HG03064 (cell line): ENCODE measurements around the gene SPEG.

ENCODE experiments used
- ATAC-seq: cut with Tn5 transposase; IDR thresholded peaks from one replicate; pipeline ENCODE4 v1.9.1; 2021; ENCODE audit warnings: low read depth; ENCODE audit not compliant: unreplicated experiment

The SPEG gene

DNA sequence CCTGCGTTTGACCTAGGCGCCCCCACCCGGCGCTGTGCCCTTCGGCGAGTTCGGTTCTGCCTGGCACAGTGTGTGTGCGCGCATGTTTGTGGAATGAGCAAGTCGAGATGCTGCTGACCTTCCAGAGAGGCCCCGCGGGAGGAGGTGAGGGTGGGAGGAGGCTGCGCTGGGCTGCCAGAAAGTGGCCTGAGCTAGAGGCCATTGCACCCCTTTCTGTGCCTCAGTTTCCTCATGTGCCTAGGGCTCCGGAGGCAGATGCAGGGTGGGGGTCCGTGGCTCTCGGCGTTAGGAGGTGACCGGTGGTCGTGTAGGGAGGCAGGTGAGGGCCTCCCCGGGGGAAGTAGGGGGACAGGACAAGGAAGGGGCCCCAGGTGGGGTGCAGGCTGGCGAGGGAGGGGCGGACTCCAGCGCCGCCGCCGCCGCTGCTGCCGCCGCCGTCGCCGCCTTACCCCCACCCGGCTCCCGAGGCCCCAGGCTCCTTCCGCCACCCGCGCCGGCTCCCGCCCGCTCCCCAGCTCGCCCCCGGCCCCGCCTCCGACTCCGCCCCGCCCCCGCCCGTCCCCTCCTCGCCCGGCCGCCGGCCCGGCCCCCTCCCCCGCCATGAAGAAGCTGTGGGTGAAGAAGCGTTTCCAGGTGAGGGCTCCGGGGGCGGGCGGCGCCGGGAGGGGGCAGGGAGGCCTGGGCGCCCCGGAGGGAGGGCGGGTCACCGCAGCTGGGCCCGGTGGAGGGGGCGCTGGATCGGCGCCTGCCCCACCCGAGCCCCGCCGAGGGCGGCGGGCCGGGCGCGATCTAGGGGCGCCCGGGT, 7.0 kb downstream of the SPEG start:
- ATAC-seq = no peak

GRCh38 chr2:219442256-219443015, 7.8 kb downstream of the SPEG start:
- ATAC-seq = no peak

- ATAC-seq = no peak
These were observed 8.5 kb downstream of the SPEG start for GRCh38 chr2:219443016-219443696.

DNA sequence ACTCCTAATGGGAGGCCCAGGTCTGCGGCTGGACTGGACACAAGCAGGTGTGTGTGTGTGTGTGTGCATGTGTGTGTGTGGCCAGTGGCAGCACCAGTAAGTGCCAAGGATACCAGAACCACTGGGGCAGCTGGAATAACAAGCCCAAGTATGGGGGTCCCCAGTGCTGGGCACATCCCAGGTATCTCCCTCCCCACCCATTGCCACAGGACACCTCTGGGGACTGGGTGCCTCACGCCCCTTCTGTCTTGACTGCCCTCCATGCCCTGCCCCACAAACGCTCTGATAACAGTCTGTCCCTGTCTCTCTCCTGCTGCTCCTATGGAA, 9.0 kb downstream of the SPEG start:
- no peak for ATAC-seq

GRCh38 chr2:219444566-219445091, 10.0 kb downstream of the SPEG start:
- ATAC-seq = no peak

DNA sequence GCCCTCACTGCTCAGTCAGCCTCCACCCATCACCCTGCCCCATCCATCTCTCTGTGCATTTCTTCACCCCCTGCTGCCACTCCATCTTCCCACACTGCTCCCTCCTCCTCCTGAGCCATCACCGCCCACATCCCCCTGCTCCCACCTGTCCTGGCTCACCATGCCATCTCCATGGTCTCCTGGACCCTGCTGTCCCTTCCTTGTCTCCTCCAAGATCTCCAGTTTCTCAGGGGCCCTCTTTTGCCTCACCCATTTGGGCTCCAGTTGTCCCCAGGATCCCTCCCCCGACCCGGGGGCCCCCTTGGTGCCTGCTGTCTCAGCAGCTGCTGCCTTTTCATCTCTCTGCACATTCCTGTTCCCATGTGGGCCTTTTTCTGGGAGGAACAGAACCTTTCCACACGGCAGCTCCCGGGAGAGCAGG, 10.6 kb downstream of the SPEG start:
- no peak for ATAC-seq

DNA sequence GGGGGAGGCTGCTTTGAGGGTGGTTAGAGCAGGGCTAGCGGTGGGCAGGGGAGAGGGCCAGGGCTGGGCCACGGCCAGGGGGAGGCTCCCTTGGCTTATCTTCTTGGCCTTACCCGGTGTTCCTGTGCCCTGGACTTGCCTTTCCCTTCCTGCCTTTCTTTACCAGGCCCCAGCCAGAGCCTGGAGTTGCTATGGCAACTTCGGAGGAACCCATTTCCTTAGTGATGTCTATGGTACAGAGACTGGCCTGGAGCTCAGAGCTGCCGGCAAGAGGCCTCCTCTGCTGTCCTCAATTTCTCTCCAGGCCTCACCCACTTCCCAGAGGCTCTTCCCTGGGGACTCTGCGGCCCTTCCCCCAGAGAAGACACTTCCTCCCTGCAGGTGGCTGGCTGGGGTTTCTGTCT, 11.5 kb downstream of the SPEG start:
- ATAC-seq = no peak

DNA sequence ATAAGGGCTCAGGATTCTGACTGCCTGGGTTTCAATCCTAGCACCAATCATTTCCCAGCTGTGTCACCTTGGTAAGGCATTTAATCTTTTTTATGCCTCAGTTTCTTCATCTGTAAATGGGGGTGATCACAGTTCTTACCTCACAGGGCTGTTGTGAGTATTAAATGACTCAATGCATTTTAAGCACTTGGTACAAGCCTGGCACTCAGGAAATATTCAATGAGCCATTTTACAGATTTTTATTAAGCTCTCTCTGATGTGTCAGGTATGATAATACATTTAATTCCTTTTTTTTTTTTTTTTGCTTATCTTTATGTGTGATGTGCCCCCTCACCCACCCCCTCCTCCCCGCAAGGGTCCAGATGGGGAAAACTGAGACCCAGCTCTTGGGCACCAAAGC, 12.0 kb downstream of the SPEG start:
- no peak for ATAC-seq

DNA sequence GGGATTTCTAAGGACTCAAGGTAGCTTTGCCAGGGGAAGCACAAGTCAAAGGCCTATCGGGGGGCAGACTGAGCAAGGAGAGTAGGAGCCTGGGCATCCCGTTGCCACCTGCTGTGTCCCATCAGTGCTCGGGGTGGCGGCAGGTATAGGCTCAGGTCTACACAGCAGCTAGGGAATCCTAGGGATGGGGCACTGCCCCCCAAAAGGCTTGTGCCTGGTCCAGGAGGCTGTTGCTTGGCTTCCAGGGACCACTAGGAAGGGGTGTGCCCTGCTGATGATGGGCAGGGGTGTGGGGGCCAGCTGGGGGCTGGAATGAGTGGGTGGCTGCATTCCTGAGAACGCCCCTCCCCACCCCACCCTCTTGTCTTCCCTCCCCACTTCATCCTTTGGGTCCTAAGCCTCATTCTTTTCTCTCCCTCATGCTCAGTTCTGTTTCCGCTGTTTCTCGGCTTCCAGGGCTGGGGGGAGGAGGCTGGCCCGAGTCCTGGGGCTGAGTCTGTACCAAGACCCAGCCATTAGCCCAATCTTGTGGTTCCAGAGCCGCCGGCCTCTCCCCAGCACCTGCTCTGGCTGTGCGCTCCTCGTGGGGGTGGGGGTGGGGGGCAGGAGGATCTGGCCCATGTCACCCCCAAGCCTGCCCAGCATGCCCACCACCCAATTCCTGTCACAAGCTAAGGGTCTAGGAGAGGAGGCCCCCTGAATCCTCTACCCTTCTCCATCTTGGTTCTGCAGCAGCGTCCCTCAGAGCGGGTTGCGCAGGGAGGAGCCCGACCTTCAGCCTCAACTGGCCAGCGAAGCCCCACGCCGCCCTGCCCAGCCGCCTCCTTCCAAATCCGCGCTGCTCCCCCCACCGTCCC, 12.8 kb downstream of the SPEG start:
- ATAC-seq = no peak

DNA sequence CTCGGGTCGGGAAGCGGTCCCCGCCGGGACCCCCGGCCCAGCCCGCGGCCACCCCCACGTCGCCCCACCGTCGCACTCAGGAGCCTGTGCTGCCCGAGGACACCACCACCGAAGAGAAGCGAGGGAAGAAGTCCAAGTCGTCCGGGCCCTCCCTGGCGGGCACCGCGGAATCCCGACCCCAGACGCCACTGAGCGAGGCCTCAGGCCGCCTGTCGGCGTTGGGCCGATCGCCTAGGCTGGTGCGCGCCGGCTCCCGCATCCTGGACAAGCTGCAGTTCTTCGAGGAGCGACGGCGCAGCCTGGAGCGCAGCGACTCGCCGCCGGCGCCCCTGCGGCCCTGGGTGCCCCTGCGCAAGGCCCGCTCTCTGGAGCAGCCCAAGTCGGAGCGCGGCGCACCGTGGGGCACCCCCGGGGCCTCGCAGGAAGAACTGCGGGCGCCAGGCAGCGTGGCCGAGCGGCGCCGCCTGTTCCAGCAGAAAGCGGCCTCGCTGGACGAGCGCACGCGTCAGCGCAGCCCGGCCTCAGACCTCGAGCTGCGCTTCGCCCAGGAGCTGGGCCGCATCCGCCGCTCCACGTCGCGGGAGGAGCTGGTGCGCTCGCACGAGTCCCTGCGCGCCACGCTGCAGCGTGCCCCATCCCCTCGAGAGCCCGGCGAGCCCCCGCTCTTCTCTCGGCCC, 13.6 kb downstream of the SPEG start:
- ATAC-seq = no peak

DNA sequence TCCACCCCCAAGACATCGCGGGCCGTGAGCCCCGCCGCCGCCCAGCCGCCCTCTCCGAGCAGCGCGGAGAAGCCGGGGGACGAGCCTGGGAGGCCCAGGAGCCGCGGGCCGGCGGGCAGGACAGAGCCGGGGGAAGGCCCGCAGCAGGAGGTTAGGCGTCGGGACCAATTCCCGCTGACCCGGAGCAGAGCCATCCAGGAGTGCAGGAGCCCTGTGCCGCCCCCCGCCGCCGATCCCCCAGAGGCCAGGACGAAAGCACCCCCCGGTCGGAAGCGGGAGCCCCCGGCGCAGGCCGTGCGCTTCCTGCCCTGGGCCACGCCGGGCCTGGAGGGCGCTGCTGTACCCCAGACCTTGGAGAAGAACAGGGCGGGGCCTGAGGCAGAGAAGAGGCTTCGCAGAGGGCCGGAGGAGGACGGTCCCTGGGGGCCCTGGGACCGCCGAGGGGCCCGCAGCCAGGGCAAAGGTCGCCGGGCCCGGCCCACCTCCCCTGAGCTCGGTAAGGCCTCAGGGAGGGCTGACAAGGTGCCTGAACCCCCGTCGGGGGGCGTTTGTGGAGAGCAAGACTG, 14.2 kb downstream of the SPEG start:
- ATAC-seq = no peak

- ATAC-seq = no peak
These were observed 15.0 kb downstream of the SPEG start for GRCh38 chr2:219449609-219450008.

- no peak for ATAC-seq
These were observed 17.2 kb downstream of the SPEG start for GRCh38 chr2:219451661-219452360.

GRCh38 chr2:219452361-219453317, 18.0 kb downstream of the SPEG start:
- ATAC-seq = no peak

DNA sequence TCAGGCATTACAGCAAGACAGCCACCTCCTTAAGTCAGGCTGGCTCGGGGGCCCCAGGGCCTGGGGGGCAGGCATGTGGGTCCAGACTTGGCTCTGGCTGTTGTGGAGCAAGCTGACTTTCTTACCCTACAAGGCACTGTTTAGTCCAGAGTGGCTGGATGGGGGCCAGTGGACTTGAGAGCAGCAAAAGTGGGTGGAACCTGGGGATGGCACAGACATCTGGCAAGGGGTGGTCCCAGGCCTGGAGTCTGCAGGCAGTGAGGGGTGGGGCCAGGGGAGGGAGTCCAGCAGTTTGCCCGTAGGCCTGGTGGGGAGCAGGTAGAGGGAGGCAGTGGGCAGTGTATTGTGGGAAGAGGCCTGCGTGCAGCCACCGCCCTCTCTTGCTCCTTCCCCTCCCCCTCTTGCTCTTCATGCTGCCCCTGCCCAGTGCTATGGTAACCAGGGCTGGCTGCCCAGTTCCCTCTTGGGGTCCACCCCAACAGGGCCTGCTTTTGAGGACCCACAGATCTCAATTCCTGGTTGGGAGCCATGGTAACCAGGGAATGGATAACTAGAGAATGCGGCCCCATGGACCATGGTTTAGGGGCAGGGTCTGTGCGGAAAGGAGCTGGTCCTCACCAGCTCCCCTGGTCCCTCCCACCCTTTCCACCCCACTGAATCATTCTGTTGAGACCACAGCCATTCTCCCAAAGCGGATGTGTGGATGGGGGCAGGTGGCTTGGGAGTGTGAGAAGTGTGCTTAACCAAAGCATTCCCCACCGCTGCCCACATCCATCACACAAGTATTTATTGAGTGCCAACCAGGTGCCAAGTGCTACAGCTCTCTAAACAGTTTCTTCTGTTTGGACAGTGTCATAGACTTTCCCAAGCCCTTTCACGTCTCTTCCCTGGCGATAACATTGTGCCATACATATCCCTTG, 19.3 kb downstream of the SPEG start:
- ATAC-seq = no peak

DNA sequence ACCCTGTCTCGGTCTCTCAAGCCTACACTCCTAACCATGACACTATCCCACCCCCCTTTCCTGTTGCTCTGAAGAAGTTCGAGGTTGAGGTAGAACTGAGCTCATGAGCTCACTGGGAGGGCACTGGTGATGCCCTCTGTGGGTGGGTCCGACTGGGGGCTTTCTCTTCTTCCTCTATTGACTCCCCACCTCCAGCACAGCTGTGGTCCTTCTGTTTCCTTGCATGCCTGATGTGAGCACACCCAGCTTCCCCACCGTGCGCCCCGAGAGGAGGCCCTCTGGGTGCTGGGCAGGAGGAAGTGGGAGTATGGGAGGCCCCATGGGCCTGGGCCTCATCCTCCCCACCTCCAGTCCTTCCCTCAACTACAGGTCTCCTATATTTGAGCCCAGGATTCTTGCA, 20.9 kb downstream of the SPEG start:
- no peak for ATAC-seq
